Measurements from ENCODE around the gene ALG14. TPM values are rescaled to one million over a fixed set of nuclear protein-coding genes. Genes with fewer than 3 reads are reported as not detected.

Gene ALG14
- 1 to 10 TPM; 2.3 to 3.4 TPM for total RNA-seq

GRCh38 chr1:95072532-95073419, at the start of gene ALG14:
Gene ALG14, minus strand, starts transcription at chr1:95072951. Its CDS starts 53 bp downstream, at chr1:95072898.
- H3K27me3 Mint-ChIP-seq = peaks cover 2% of the 10 kb centered on the region
- peak within 1 kb of the TSS; percentile 84 for H3K4me3 Mint-ChIP-seq
- POLR2A ChIA-PET = interaction anchor here (1.4 kb wide), 1 partner anchor 161 kb away, joined by 9 read pairs; the partner anchor contains the start of gene RWDD3
- CTCF ChIA-PET = interaction anchor here (0.5 to 1.5 kb wide), 5 partner anchors 11 to 225 kb away, joined by 3 to 9 read pairs (median 4); partner anchors contain the start of gene RWDD3
- H3K27ac Mint-ChIP-seq = peak within 1 kb of the TSS; percentile 90
- no peaks in the 10 kb centered on the region for H3K36me3 Mint-ChIP-seq (ENCODE audit: low read depth)
- H3K9me3 Mint-ChIP-seq = no peaks in the 10 kb centered on the region
- peak; percentile 94 for DNase-seq
- H3K4me1 Mint-ChIP-seq = peaks cover 21% of the 10 kb centered on the region

DNA sequence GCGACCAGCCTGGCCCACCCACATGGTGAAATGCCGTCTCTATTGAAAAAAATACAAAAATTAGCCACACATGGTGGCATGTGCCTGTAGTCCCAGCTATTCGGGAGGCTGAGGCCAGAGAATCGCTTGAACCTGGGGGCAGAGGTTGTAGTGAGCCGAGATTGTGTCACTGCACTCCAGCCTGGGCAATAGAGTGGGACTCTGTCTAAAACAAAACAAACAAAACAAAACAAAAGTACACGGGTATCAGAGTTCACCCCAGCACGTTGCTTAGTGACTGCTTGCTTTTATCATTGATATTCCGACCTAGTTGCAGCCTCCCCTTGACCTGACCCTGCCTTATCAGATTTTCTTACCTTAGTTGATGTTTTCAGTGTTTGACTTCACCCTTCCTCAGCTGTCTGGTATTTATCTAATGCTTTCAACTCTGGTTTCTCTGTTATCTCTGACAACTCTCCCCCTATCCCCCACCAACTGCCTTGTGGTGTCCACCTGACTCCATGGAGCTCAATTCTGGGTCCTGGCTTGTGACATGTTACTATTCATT, 49.5 kb upstream of the ALG14 start:
- ChIA-PET POLR2A (no interaction called here), CTCF (interaction anchor here (0.6 kb wide), 1 partner anchor 1400 kb away, joined by 3 read pairs; no protein-coding TSS in a partner anchor)
- no peak overlapping the region for H3K27ac Mint-ChIP-seq
- H3K4me1 Mint-ChIP-seq = peaks cover 5% of the 10 kb centered on the region
- DNase-seq = no peak
- H3K4me3 Mint-ChIP-seq = no peak overlapping the region
- H3K9me3 Mint-ChIP-seq = no peaks in the 10 kb centered on the region
- H3K27me3 Mint-ChIP-seq = peaks cover 44% of the 10 kb centered on the region
- no peaks in the 10 kb centered on the region for H3K36me3 Mint-ChIP-seq (ENCODE audit: low read depth)

- peaks cover 60% of the 10 kb centered on the region for H3K27me3 Mint-ChIP-seq
- H3K27ac Mint-ChIP-seq = no peak overlapping the region
- H3K36me3 Mint-ChIP-seq (ENCODE audit: low read depth) = no peaks in the 10 kb centered on the region
- no peaks in the 10 kb centered on the region for H3K9me3 Mint-ChIP-seq
- no peak for DNase-seq
- ChIA-PET POLR2A (no interaction called here), CTCF (no interaction called here)
- peaks cover 9% of the 10 kb centered on the region for H3K4me1 Mint-ChIP-seq
- H3K4me3 Mint-ChIP-seq = no peak overlapping the region
Observed at GRCh38 chr1:95119273-95119672, 46.5 kb upstream of the ALG14 start.

- peaks cover 57% of the 10 kb centered on the region for H3K27me3 Mint-ChIP-seq
- ChIA-PET POLR2A (no interaction called here), CTCF (interaction anchor here (0.5 kb wide), 2 partner anchors 32 to 58 kb away, joined by 3 read pairs; no protein-coding TSS in a partner anchor)
- peak overlapping the region; percentile 67 for H3K4me3 Mint-ChIP-seq
- no peak for DNase-seq
- no peaks in the 10 kb centered on the region for H3K9me3 Mint-ChIP-seq
- peaks cover 9% of the 10 kb centered on the region for H3K4me1 Mint-ChIP-seq
- no peaks in the 10 kb centered on the region for H3K36me3 Mint-ChIP-seq (ENCODE audit: low read depth)
- H3K27ac Mint-ChIP-seq = no peak overlapping the region
Observed at GRCh38 chr1:95118710-95119109, 46.0 kb upstream of the ALG14 start.

DNA sequence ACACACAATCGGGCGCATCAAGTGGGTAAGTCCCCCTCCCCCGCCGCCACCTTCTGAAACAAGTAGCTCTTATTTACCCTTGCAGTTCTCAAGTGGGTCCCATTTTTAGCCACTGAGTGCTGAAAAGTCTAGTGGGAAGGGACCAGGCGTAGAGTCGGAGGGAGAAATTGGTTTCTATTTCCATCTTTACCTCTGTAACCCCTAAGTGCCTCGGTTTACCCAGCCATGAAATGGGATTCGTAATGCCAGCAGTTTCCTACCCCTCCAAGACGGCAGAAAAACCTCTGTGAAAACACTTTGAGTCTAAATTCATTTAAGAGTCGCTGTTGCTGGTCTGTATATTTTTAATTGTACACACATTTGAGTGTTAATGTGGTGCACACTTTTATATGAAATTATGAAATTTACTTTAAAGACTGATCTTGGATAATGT, 45.3 kb upstream of the ALG14 start:
- Mint-ChIP-seq H3K36me3 (ENCODE audit: low read depth) (no peaks in the 10 kb centered on the region), H3K4me3 (peak overlapping the region; percentile 67), H3K27me3 (peaks cover 55% of the 10 kb centered on the region), H3K4me1 (peaks cover 9% of the 10 kb centered on the region), H3K27ac (no peak overlapping the region), H3K9me3 (no peaks in the 10 kb centered on the region)
- ChIA-PET CTCF (interaction anchor here (0.5 to 1.2 kb wide), 4 partner anchors 31 to 121 kb away, joined by 3 read pairs; no protein-coding TSS in a partner anchor), POLR2A (no interaction called here)
- no peak for DNase-seq

DNA sequence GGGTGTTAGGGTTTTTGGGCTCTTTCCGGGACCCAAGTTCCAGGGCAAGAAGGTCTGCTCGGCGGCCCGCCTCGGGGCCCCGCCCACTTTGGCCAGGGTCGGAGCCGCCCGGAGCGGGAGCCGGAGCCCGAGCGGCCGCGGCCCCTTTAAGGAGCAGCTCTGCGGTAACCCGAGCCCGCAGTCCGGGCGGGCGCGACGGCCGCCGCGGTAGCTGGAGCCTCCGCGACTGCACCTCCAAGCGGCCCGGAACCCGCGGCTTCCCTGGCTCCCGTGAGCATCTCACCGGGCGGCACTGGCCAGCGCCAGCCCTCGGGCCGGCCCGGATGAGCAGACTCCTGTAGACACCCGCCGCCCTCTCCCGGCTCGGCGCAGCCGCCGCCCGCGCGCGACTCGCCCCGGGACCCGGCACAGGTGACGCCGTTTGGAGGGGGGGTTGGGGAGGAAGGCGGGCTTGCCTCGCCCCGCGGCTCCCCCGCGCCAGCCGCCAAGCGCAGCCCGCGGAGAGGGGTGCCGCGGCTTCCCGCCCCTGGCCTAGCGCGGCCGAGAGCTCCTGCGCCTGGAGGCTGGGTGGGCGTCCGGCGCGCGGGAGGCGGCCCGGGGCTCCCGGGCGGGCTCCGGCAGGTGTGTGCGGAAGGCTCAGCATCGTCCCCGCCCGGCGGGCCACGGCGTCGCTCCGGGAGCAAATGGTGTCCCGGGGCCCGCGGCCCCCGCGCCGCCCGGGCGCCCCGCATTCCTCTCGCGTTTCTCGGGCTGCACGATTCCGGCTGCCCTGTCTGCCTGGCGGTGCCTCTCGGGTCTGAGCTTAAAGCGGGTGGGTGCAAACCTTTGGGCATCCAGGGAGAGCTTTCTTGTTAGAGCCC, 44.7 kb upstream of the ALG14 start, which contains the start of gene TLCD4:
Gene TLCD4 (plus strand): TSS at position 149 of the 860 bp plus-strand sequence. CDS start 26,547 bp downstream, outside the sequence.
- H3K36me3 Mint-ChIP-seq (ENCODE audit: low read depth) = no peaks in the 10 kb centered on the region
- H3K4me3 Mint-ChIP-seq = peak within 1 kb of the TSS; percentile 77
- H3K9me3 Mint-ChIP-seq = no peaks in the 10 kb centered on the region
- peak; percentile 21 for DNase-seq
- no peak within 1 kb of the TSS for H3K27ac Mint-ChIP-seq
- ChIA-PET CTCF (interaction anchor here (1.2 kb wide), 2 partner anchors 34 to 122 kb away, joined by 3 read pairs; no protein-coding TSS in a partner anchor), POLR2A (no interaction called here)
- peaks cover 54% of the 10 kb centered on the region for H3K27me3 Mint-ChIP-seq
- peaks cover 9% of the 10 kb centered on the region for H3K4me1 Mint-ChIP-seq

GRCh38 chr1:95116580-95117206, 43.9 kb upstream of the ALG14 start:
- Mint-ChIP-seq H3K4me3 (peak overlapping the region; percentile 77), H3K4me1 (peaks cover 9% of the 10 kb centered on the region), H3K27ac (no peak overlapping the region), H3K27me3 (peaks cover 57% of the 10 kb centered on the region), H3K36me3 (ENCODE audit: low read depth) (no peaks in the 10 kb centered on the region), H3K9me3 (no peaks in the 10 kb centered on the region)
- DNase-seq = peak; percentile 48
- ChIA-PET CTCF (no interaction called here), POLR2A (no interaction called here)

- Mint-ChIP-seq H3K4me3 (no peak overlapping the region), H3K27me3 (peaks cover 56% of the 10 kb centered on the region), H3K9me3 (no peaks in the 10 kb centered on the region), H3K4me1 (peaks cover 9% of the 10 kb centered on the region), H3K27ac (no peak overlapping the region), H3K36me3 (ENCODE audit: low read depth) (no peaks in the 10 kb centered on the region)
- POLR2A ChIA-PET = no interaction called here
- no peak for DNase-seq
- CTCF ChIA-PET = interaction anchor here (1.2 kb wide), 1 partner anchor 25 kb away, joined by 3 read pairs; no protein-coding TSS in a partner anchor
Observed at GRCh38 chr1:95115708-95116137, 43.0 kb upstream of the ALG14 start.

DNA sequence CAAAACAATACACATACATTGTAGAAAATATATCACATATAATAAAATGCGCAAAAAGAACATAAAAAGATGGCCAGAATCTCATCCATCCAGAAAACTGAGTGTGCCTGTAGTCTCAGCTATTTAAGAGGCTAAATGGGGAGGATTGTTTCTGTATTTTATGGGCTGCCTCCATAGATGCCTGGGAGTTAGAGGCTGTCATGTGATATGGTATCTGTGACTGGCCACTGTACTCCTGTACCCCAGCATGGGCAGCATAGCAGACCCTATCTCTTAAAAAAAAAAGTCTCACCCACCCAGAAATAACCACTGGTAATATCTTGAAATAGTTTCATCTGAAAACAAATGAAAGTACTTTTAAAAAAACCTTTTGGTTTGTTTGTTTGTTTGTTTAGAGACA, 40.9 kb upstream of the ALG14 start:
- Mint-ChIP-seq H3K4me3 (no peak overlapping the region), H3K27ac (no peak overlapping the region), H3K27me3 (peaks cover 40% of the 10 kb centered on the region), H3K36me3 (ENCODE audit: low read depth) (no peaks in the 10 kb centered on the region), H3K4me1 (peaks cover 9% of the 10 kb centered on the region), H3K9me3 (no peaks in the 10 kb centered on the region)
- ChIA-PET POLR2A (no interaction called here), CTCF (no interaction called here)
- no peak for DNase-seq

DNA sequence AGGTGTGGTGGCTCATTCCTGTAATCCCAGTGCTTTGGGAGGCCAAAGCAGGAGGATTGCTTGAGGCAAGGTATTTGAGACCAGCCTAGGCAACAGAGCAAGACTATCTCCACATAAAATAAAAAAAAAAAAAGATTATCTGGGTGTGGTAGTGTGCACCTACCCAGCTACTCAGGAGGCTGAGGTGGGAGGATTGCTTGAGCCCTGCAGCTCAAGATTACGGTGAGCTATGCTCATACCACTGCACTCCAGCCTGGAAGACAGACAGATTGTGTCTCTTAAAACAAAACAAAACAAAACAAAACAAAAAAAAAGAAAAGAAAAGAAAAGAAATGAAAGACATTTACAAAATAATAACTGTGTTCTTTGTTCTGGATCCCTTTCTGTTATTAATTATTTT, 38.3 kb upstream of the ALG14 start:
- DNase-seq = no peak
- ChIA-PET CTCF (no interaction called here), POLR2A (no interaction called here)
- Mint-ChIP-seq H3K9me3 (no peaks in the 10 kb centered on the region), H3K27me3 (peaks cover 22% of the 10 kb centered on the region), H3K4me3 (no peak overlapping the region), H3K36me3 (ENCODE audit: low read depth) (no peaks in the 10 kb centered on the region), H3K27ac (no peak overlapping the region), H3K4me1 (no peaks in the 10 kb centered on the region)

GRCh38 chr1:95108792-95109191, 36.0 kb upstream of the ALG14 start:
- no peak overlapping the region for H3K4me3 Mint-ChIP-seq
- H3K9me3 Mint-ChIP-seq = no peaks in the 10 kb centered on the region
- no peaks in the 10 kb centered on the region for H3K36me3 Mint-ChIP-seq (ENCODE audit: low read depth)
- H3K27me3 Mint-ChIP-seq = peaks cover 14% of the 10 kb centered on the region
- ChIA-PET POLR2A (no interaction called here), CTCF (no interaction called here)
- no peaks in the 10 kb centered on the region for H3K4me1 Mint-ChIP-seq
- no peak for DNase-seq
- H3K27ac Mint-ChIP-seq = no peak overlapping the region

- Mint-ChIP-seq H3K36me3 (ENCODE audit: low read depth) (no peaks in the 10 kb centered on the region), H3K27me3 (no peaks in the 10 kb centered on the region), H3K4me3 (no peak overlapping the region), H3K9me3 (no peaks in the 10 kb centered on the region), H3K4me1 (no peaks in the 10 kb centered on the region), H3K27ac (no peak overlapping the region)
- no peak for DNase-seq
- CTCF ChIA-PET = no interaction called here
- POLR2A ChIA-PET = no interaction called here
Observed at GRCh38 chr1:95098196-95098595, 25.4 kb upstream of the ALG14 start.

Data from activated CD4-positive, alpha-beta T cell treated with anti-CD3 and anti-CD28 coated beads, Interleukin-2, amount 10 ng/mL, durations not matched to agents 7 days and 5 days (primary cell).